ENCODE measurements around the gene MROH9. TPM values are rescaled to one million over a fixed set of nuclear protein-coding genes. Genes with fewer than 3 reads are reported as not detected.

MROH9 gene
- total and polyA plus RNA-seq, 7 donors: not detected

- intact Hi-C loops (cut with DNase I): no loop called here
- TF ChIP-seq POLR2AphosphoS5 (IDR thresholded peaks at IDR 0.05) (no peak), EP300 (IDR thresholded peaks at IDR 0.05) (no peak), CTCF (IDR thresholded peaks at IDR 0.05) (no peak), POLR2A (IDR thresholded peaks at IDR 0.05) (no peak)
- Histone ChIP-seq H3K27ac (no peak overlapping the region), H3K4me1 (no peaks in the 10 kb centered on the region), H3K27me3 (no peaks in the 10 kb centered on the region), H3K36me3 (no peaks in the 10 kb centered on the region), H3K9me3 (no peaks in the 10 kb centered on the region), H3K4me3 (no peak overlapping the region)
- DNase-seq: no peak
Observed at GRCh38 chr1:171038284-171038683, 103.0 kb downstream of the MROH9 start.

- no peaks in the 10 kb centered on the region for H3K4me1 ChIP-seq
- intact Hi-C loops (cut with DNase I): no loop called here
- 76 to 81% methylated on average over 2 of the region's 2 CpGs for WGBS, 2 donors
- no peaks in the 10 kb centered on the region for H3K36me3 ChIP-seq
- H3K27ac ChIP-seq: no peak overlapping the region
- TF ChIP-seq CTCF (IDR thresholded peaks at IDR 0.05): no peak
- TF ChIP-seq POLR2AphosphoS5 (IDR thresholded peaks at IDR 0.05): no peak
- no peak for TF ChIP-seq POLR2A (IDR thresholded peaks at IDR 0.05)
- TF ChIP-seq EP300 (IDR thresholded peaks at IDR 0.05): no peak
- no peaks in the 10 kb centered on the region for H3K27me3 ChIP-seq
- no peak overlapping the region for H3K4me3 ChIP-seq
- no peak for DNase-seq
- H3K9me3 ChIP-seq: peaks cover 0 to 2% (median 0%) of the 10 kb centered on the region in 4 donors
Observed at GRCh38 chr1:171048014-171048413, 112.7 kb downstream of the MROH9 start.

GRCh38 chr1:171052977-171053376 lies 117.6 kb downstream of the MROH9 start:
- Histone ChIP-seq H3K9me3 (no peaks in the 10 kb centered on the region), H3K4me1 (no peaks in the 10 kb centered on the region), H3K36me3 (no peaks in the 10 kb centered on the region), H3K4me3 (no peak overlapping the region), H3K27me3 (no peaks in the 10 kb centered on the region), H3K27ac (no peak overlapping the region)
- intact Hi-C loops (cut with DNase I): no loop called here
- DNase-seq: no peak
- WGBS, 2 donors: 90% methylated on average over 2 of the region's 2 CpGs
- TF ChIP-seq POLR2AphosphoS5 (IDR thresholded peaks at IDR 0.05): no peak
- TF ChIP-seq POLR2A (IDR thresholded peaks at IDR 0.05): no peak
- TF ChIP-seq CTCF (IDR thresholded peaks at IDR 0.05): no peak
- TF ChIP-seq EP300 (IDR thresholded peaks at IDR 0.05): no peak

- intact Hi-C loops (cut with DNase I): no loop called here
- H3K9me3 ChIP-seq: no peaks in the 10 kb centered on the region
- TF ChIP-seq CTCF (IDR thresholded peaks at IDR 0.05): no peak
- no peak for TF ChIP-seq POLR2A (IDR thresholded peaks at IDR 0.05)
- no peak for TF ChIP-seq POLR2AphosphoS5 (IDR thresholded peaks at IDR 0.05)
- TF ChIP-seq EP300 (IDR thresholded peaks at IDR 0.05): no peak
Observed at GRCh38 chr1:171055966-171056643, 120.8 kb downstream of the MROH9 start.

More at GRCh38 chr1:171055966-171056643, 120.8 kb downstream of the MROH9 start:
- no peak for DNase-seq
- H3K36me3 ChIP-seq: no peaks in the 10 kb centered on the region
- no peaks in the 10 kb centered on the region for H3K27me3 ChIP-seq
- H3K27ac ChIP-seq: no peak overlapping the region
- WGBS, 2 donors: 88 to 91% methylated on average over 3 of the region's 3 CpGs
- no peaks in the 10 kb centered on the region for H3K4me1 ChIP-seq
- H3K4me3 ChIP-seq: no peak overlapping the region

Data from sigmoid colon (tissue), 7 donors.